GM04504 (cell line): Measurements from ENCODE around the gene APBA3.
"Not testable (repeated sequence)": the region's sequence is repeated elsewhere in the genome, so short reads cannot be mapped to it uniquely, and the experiment has no call there.

Experiments
- DNase-seq: peaks from one replicate; pipeline ENCODE4 v3.0.0-alpha.2; 2012; ENCODE audit warnings: low read depth

Gene APBA3

DNA sequence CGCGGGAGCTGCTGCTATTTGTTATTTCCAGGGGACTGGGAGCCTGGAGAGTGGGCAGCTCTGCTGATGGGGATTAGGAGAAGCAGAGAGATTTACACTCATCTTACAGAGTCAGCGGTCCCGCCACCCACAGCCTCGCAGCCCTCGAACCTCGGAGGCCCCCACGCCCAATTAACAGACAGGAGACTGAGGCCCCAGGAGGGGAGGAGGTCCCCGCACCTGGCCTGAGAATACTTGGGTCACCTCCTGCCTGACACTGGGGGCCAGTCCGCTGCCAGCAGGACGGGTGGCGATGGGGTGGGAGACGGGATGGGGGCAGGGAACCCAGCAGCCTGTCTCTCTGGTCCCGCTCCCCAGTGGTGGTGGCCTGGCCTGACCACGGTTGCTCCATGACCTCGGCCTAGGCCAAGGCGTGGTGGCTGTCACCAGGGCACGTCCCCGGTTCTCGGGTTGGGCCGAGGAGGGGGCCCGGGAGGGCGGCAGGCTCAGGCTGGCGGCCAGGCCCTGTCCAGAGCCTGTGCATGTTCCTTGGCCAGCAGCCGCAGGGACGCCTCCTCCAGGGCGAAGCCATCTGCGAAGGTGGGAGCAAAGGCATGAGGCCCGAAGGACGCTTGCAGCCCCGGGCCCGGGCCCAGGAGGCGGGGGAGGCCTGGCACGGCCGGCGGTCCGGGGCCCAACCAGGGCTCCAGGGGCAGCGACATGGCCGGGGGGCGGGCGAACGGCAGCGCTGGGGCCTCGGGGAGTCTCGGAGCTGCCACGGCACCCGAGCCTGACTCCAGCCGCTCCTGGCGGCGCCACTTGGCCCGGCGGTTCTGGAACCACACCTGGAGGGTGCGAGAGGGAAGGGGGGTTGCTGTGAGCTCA, 8.9 kb upstream of the APBA3 start:
- DNase-seq, result no peak

DNA sequence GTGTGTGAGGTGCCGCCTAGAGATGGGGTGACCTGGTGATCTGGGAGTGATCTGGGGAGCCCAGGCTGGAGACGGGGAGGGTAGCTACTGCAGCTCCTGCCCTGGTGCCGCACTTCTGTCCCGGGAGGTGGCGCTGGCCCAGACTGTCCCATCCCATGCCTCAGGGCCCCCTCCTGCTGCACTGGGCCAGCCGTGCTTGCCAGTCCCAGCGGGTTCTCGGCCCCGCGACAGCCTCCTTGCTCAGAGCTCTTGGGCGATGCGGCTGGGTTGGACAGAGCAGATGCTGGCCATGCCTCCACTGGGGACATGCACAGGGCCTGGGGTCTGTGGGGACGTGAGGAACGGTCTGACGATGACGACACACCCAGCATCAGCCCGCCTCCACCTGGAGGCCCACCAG, 8.0 kb upstream of the APBA3 start:
- DNase-seq, result no peak

DNA sequence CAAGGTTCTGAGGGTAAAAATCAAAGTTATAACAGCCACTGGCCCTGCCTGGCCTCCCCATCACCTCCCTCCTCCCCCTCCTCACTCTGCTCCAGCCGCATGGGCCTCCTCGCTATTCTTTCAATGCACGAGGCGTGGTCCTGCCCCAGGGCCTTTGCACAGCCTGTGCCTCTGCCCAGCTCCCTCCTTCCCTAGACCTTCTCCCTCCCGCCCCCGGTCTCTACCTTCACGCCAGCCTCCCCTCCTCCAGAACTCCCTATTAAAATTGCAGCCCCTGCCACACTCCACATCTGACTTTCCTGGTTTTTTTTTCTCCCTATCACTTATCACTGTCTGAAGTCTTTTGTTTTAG, 7.2 kb upstream of the APBA3 start:
- DNase-seq, result no peak

DNA sequence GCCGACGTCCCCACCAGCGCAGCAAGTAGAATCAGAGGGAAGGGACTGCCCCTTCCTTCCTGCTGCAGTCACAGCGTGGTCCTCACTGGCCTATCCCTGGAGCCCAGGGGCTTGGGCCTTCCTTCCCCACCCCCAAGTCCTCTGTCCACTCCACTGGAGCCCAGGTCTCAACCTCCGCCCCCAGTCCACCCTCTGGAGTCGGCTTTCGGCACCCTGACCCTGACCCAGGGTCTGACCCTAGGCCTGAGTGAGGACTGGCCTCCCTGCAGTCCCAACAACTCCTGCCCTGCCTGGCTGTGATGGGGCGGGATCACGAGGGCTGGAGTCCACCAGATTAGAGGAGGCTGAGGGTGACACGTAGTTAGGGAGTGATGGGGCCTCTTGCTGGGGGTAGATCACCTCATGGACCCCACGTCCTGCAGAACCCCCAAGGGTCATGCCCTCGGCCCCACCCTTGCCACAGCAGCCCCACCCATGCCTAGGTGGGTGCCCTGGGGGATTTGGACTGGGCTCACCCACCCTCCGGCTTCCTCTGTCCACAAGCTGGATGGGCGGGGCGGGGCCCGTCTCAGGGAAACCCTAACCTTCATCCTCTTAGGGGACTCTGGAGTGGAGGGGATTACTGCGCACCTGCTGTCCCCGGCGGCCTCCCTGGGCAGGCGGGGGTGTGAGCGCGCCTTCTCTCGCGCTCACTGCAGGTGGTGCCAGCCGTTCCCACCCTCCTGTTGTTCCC, 6.7 kb upstream of the APBA3 start:
- DNase-seq, result no peak

DNA sequence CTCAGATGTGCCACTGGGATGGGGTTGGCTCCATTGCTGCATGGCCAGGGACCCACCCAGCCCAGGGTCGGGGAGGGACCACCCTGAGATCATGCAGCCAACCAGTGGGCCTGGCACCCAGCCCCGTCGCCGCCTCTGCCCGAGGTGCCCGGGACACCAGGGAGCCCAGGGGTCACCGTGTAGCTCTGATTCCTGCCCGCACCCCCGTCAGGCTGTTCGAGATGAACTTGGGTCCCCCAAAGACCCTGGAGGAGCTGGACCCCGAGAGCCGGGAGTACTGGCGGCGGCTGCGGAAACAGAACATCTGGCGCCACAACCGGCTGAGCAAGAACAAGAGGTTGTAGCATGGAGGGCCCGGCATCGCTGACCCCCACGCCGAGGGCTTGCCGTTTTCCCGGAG, 5.6 kb upstream of the APBA3 start:
- no peak for DNase-seq

DNA sequence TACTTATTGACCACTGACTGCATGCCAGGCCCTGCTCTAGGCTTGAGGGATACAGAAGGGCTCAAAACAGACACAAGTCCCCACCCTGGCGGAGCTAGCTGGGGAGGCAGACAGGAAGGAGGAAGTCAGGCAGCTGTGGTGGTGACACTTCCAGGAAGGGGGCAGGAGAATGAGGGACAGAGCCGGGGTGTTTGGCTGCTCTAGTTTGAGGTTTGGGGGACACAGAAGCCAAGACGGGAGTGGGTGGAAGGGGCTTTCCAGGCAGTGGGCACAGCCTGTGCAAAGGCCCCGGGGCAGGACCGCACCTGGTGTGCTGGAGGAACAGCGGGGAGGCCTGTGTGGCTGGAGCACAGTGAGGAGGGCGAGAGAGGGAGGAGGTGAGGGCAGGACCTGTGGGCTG, 5.0 kb upstream of the APBA3 start:
- DNase-seq, result no peak

DNA sequence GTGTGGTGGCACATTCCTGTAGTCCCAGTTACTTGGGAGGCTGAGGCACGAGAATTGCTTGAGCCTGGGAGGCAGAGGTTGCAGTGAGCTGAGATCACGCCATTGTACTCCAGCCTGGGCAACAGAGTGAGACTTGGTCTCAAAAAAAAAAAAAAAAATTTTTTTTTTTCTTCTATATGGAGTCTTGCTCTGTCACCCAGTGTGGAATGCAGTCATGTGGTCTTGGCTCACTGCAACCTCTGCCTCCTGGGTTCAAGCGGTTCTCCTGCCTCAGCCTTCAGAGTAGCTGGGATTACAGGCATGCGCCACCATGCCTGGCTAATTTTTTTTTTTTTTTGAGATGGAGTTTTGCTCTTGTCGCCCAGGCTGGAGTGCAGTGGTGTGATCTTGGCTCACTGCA, 4.3 kb upstream of the APBA3 start:
- not testable (repeated sequence) for DNase-seq

DNA sequence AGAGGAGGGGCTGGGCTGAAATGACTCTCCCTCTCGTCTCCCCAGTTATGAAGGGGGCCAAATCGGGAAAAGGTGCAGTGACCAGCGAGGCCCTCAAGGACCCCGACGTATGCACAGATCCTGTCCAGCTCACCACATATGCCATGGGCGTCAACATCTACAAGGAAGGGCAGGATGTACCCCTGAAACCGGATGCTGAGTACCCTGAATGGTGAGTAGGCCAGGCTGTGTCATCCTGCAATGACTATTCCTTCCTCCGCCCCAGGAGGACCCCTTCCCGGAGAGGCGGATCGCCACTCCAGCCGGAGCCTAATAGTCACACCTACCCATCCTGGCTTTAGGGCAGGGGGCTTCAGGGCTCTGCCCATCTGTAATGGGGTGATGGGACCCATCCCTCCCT, 3.6 kb upstream of the APBA3 start:
- no peak for DNase-seq

DNA sequence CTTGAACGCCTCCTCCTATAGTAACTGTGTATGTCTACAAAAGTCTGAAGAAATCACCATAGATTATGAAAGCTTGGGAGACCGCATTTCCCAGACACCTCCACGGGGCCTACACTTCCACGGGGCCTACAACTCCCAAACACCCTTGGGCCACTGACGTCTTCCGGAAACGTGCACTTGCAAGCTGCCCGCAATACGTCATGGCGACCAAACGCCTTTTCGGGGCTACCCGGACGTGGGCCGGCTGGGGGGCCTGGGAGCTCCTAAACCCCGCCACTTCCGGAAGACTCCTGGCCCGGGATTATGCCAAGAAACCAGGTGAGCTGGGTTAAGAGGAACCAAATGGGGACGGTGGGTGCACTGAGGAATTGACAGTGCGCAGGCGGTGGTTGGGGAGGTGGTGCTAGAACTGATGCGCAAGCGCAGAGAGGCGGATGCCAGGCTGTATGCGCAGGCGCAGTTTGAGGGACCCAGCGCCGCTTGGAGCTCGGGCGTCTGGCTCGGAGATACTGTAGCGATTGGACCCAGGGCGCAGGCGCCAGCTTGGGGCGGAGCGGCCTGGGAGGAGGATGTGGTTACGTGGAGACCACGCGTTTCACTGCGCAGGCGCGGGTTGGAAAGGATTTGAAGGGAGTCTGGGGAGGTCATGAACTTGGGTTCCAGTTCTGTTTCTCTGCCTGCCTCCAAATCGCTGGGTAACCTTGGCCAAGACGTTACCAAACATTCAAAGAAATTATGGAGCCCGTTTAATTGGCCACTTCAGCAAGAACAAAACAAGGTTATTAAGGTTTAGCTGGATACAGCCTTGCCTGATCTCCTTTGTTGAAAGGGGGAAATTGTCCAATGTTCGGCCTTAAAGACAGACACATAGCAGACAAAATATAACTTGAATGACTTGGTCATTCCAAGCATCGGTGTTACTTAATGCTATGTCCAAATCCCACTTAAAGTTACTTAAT, 1.3 kb upstream of the APBA3 start, which contains the start of gene MRPL54:
TSS of gene MRPL54 (plus strand) at position 182 of the 959 bp plus-strand sequence. CDS start at position 201, 19 bp downstream.
- peak; percentile 98 for DNase-seq

DNA sequence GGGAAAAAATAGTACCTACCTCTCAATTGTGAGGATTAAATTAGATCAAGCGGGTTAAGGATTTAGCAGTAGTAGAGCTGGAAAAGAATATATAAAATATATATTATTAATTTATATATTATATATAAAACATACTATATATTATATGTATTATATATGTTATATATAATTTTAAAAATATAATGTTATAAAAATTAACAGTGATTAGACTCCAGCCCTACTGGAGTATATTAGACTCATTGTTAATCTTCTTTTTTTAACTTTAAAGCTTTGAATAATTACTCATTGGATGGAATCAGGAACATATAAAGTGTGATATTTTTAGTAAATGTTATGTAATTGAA, 610 bp upstream of the APBA3 start:
- no peak for DNase-seq

DNA sequence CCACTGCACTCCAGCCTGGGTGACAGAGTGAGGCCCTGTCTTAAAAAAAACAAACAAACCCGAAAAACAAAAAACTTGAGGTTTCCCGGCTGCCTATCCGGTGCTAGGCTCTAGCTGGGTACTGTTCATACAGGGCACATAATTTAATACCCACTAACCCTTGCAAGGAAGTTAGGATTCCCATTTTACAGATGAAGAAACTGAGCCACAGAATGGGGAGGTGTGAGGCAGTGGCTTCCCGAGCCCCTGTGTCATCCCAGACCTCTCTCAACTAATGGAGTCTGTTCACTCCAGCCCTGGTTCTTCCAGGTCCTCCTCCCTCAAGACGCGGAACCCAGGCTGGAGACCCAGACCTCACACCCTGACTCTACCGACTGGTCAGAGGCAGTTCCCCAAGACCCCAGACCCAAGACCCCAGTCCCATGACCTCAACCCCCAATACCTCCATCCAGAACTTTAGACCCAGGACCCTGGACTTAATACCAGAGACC, 576 bp downstream of the APBA3 start:
- DNase-seq, result no peak

DNA sequence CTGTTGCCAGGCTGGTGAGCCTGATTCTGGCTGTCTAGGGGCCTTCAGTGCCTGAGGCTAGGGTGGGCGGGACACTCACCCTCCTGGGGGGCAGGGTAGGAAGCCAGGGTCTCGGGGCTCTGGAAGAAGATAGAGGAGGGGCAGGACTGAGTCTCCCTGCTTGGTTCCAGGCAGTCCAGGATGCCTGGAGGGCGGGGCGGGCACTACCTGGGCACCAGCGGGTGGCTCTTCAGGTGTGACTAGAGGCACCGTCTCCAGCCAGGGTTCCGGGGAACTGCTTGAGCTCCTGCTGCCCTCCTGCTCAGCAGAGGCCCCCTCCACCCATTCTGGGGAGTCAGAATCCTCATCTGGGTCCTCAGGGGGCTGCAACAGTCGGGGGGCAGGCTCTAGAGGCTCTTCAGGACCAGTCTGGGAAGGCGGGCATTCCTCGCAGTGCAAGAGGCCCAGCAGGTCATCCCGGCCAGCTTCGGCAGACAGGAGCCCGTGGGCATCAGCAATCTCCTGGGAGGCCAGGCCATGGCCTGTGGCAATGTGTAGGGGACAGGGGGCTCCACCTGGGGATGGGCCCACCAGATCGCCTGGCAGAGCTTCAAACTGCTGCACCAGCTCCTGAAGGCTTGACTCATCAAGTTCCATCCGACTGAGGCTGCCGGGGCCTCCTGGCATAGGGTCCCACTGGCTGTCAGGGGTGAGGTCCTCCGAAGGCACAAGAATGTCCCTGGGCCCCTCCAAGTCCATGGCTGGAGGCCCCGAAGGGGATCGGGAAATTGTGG, 1.8 kb downstream of the APBA3 start:
- DNase-seq, result no peak

DNA sequence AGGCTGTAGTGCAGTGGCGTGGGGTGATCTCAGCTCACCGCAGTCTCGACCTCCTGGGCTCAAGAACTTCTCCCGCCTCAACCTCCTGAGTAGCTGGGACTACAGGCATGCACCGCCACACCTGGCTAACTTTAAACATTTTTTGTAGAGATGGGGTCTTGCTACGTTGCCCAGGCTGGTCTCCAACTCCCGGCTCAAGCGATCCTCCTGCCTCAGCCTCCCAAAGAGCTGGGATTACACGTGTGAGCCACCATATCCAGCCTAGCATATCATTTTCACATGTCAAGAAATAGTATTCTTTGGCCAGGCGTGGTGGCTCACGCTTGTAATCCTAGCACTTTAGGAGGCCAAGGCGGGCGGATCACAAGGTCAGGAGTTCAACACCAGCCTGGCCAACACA, 3.2 kb downstream of the APBA3 start:
- not testable (repeated sequence) for DNase-seq

DNA sequence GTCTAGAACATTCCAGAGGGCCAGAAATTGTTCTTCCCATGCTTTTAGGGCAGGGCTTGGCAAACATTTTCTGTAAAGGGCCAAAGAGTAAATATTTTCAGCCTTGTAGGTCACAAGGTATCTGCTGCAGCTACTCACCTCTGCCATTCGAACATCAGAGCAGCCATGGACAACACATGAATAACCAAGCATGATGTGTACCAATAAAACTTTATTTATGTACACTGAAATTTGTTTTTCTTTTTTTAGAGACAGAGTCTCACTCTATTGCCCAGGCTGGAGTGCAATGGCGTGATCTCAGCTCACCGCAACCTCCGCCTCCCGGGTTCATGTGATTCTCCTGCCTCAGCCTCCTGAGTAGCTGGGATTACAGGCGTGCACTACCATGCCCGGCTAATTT, 3.8 kb downstream of the APBA3 start:
- not testable (repeated sequence) for DNase-seq

DNA sequence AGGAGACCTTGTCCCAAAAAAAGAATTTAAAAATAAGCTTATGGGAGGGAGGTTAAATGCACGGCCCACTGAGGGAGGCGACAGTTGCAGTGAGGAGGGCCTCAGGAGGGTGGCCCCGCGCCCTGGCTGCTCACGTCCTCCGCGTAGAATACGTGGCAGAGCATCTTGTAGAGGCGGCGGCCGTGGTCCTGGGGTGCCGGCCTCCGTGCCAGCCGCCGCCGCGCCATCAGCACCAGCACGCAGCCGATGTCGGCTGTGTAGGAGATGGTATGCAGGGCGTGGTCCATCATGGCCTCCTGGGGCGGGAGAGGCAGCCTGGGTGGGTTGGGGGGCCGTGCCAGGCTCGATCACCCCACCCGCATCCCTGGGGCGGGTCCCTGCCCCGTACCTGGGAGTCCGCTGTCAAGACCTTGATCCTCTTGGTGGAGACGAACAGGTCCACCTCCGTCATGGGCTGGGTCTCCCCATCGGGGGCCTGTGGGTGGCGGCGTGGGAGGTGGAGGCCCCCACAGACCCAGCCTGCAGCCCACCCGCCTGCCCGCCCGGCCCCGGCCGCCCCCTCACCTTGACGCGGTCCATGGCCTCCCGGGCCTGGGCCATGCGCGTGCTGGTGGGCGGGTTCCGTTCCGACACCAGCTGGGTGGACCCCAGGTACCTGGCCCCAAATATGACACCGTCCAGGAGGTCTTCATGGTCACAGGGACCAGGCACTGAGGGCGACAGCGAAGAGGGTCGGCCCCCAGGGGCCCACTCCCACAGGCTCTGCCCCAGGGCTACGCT, 7.7 kb downstream of the APBA3 start:
- DNase-seq, result no peak

DNA sequence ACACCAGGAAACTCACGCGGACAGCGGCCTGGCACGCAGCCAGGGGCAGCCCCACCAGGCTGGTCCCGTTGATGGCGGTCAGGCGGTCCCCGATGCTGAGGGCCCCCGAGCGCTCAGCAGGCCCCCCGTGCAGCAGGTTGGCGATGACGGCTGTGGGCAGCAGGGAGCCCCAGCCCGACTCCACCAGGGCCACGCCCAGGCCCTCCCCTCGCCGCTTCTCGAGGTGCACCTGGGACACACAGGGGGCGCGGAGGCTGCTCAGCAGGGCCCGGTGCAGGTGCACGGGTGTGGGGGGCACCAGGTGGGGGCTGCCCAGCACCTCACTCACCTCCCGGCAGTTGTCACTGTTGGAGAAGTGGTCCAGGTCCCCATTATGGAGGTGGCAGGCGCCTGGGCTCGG, 9.0 kb downstream of the APBA3 start:
- no peak for DNase-seq

DNA sequence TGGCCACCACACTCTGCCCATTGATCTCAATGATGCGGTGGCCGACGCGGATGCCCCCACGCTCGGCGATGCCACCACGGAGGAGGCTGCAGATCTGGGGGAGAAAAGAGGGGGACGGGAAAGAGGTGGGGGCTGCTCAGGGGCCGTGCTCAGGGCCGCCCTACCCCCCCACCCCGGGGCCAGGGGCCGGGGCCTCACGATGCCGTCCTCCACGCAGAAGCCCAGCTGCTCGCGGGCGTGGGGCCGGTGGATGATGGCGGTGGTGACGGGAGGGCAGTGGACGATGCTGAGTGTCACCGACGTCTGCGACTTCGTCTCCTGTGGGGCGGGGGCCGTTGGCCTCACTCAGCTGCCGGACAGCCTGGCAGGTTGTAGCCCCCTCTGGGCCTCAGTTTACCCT, 10.3 kb downstream of the APBA3 start:
- no peak for DNase-seq

DNA sequence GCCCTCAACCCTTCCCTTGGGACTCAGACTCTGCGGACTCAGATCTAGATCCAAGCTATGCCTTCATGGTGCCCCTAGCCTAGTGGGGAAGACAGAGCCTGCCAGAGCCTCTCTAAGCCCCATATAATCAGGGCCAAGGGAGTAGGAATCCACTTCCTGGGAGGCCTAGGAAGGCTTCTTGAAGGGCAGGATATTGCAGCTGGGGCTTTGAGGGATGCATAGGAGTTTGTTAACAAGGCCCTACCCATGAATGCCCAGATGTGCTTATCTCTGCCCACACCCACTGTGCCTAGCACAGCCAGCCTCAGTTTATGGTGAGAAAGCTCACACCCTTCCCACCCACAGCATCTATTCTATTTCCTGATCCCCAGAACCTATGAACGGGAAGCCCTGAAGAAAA, 11.3 kb downstream of the APBA3 start:
- DNase-seq, result no peak

DNA sequence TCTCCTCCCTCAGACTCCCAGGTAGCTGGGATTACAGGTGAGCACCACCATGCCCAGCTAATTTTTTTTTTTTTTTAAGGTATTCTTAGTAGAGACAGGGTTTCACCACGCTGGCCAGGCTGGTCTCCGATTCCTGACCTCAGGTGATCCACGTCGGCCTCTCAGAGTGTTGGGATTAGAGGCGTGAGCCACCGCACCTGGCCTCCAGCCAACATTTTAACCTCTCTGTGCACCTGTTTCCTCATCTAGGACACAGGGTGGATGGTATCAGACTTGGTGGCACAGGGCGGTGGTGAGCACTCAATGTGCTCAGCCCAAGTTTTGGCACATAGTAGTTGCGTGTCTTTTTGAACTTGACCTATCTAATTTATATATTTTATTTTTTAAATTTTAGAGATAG, 12.5 kb downstream of the APBA3 start:
- DNase-seq, result no peak

DNA sequence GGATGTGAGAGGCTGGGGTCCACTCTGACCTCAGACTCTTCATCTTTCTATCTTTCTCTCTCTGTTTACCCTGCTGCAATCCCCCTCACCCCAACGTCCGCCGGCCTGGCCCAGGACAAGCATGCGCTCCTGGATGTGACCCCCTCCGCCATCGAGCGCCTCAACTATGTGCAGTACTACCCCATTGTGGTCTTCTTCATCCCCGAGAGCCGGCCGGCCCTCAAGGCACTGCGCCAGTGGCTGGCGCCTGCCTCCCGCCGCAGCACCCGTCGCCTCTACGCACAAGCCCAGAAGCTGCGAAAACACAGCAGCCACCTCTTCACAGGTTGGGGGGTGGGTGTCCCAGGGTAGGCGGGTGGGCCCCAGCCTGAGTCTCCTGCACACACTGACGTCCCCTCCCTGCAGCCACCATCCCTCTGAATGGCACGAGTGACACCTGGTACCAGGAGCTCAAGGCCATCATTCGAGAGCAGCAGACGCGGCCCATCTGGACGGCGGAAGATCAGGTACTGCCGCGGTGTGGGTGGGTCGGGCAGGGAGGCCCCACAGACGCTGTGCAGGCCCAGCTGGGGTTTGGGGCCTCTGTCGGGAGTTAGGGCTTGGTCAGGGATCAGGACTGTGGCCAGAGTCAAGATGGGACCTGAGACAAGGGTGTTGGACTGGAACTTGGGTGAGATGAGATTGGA, 15.0 kb downstream of the APBA3 start:
- DNase-seq, result no peak
